HCT116 (cell line): ENCODE measurements around the gene SPEM3. TPM values are rescaled to one million over a fixed set of nuclear protein-coding genes. Genes with fewer than 3 reads are reported as not detected.

Experiments
- ATAC-seq: fragments of 200-7000 bp; cut with Tn5 transposase; 2 replicates; pipeline ENCODE4 v1.9.1; 2020; ENCODE audit warnings: mild to moderate bottlenecking, moderate library complexity
- BruUV-seq: library from RNA; stranded (reverse); fragments of 400-500 nt; replicated peaks from 2 replicates; lab custom pipeline; 2021; lab: Mats Ljungman, UMichigan
- CTCF ChIA-PET: fragments of 300-600 bp; sonication (Branson Sonifier 250); formaldehyde crosslinking; loops from one replicate; lab custom pipeline; 2021; ENCODE audit warnings: antibody characterized with exemption; lab: Charles Lee
- POLR2A ChIA-PET: fragments of 300-600, 350-600 bp; sonication (Branson Sonifier 250); formaldehyde crosslinking; loops from one replicate; lab custom pipeline; 2021; ENCODE audit warnings: antibody characterized with exemption; lab: Charles Lee
- RAD21 ChIA-PET, 2 experiments: fragments of 300-600 bp; sonication (Branson Sonifier 250); formaldehyde crosslinking; loops; one replicate each; lab custom pipeline; 2023; ENCODE audit warnings: low total read pairs in 2 of 2; ENCODE audit not compliant: uncharacterized antibody in 2 of 2, unreplicated experiment in 2 of 2, low non-redundant PET in 1 of 2; lab: Charles Lee
- DNase-seq: peaks from one replicate; pipeline ENCODE4 v3.0.0-alpha.2; 2010; ENCODE audit warnings: low read depth, low spot score
- H2AFZ ChIP-seq: fragments of 200-600 bp; shearing (Covaris generic), sonication (generic); 2 replicates; pipeline ENCODE4 v1.6.1; 2017; ENCODE audit warnings: low read depth, mixed run types, mixed read lengths, antibody characterized with exemption, low read length; ENCODE audit not compliant: poor library complexity, severe bottlenecking
- H3K27ac ChIP-seq: 2 replicates; pipeline ENCODE4 v1.5.1; 2012; ENCODE audit warnings: low read depth, low read length
- H3K27me3 ChIP-seq: fragments of 200-600 bp; sonication (generic); 2 replicates; pipeline ENCODE4 v1.6.1; 2016; ENCODE audit warnings: mixed run types, low read length, mixed read lengths; ENCODE audit not compliant: insufficient read depth
- H3K36me3 ChIP-seq, 2 experiments: fragments of 200-500 bp in 1 of 2; fragments of 200-600 bp in 1 of 2; sonication (Bioruptor generic) in 1 of 2; sonication (generic) in 1 of 2; 2 replicates each; pipeline versions ENCODE4 v1.5.1 to v1.6.1; 2014 to 2016; ENCODE audit warnings: low read length in 2 of 2, inconsistent platforms in 1 of 2, mixed read lengths in 1 of 2, mixed run types in 1 of 2; ENCODE audit not compliant: insufficient read depth in 2 of 2, control insufficient read depth in 1 of 2
- H3K4me1 ChIP-seq, 2 experiments: fragments of 200-600 bp in 1 of 2; sonication (generic) in 1 of 2; 2 replicates each; pipeline versions ENCODE4 v1.5.1 to v1.6.1; 2012 to 2017; ENCODE audit warnings: low read length in 2 of 2, inconsistent platforms in 1 of 2, mild to moderate bottlenecking in 1 of 2, mixed read lengths in 1 of 2, mixed run types in 1 of 2, moderate library complexity in 1 of 2; ENCODE audit not compliant: insufficient read depth in 2 of 2, control insufficient read depth in 1 of 2
- H3K4me2 ChIP-seq: fragments of 200-600 bp; sonication (generic); 2 replicates; pipeline ENCODE4 v1.6.1; 2017; ENCODE audit warnings: mixed run types, low read length, mixed read lengths
- H3K4me3 ChIP-seq, 2 experiments: fragments of 200-600 bp in 1 of 2; sonication (generic) in 1 of 2; replicated peaks in 1 of 2; 2 replicates each; pipeline ENCODE4 v1.5.1; 2011 to 2016; ENCODE audit warnings: low read length in 2 of 2, control low read depth in 1 of 2, low read depth in 1 of 2, mild to moderate bottlenecking in 1 of 2, mixed read lengths in 1 of 2, mixed run types in 1 of 2
- H3K79me2 ChIP-seq: fragments of 200-600 bp; sonication (generic); 2 replicates; pipeline ENCODE4 v1.6.1; 2017; ENCODE audit warnings: mild to moderate bottlenecking, mixed run types, low read length, moderate library complexity, mixed read lengths; ENCODE audit not compliant: insufficient read depth
- H3K9ac ChIP-seq: fragments of 200-600 bp; sonication (generic); 2 replicates; pipeline ENCODE4 v1.6.1; 2016; ENCODE audit warnings: low read length, mixed read lengths
- H3K9me2 ChIP-seq: fragments of 200-600 bp; sonication (generic), shearing (Covaris generic); 2 replicates; pipeline ENCODE4 v1.6.1; 2017; ENCODE audit warnings: mixed run types, mild to moderate bottlenecking, moderate library complexity; ENCODE audit not compliant: insufficient read depth
- H3K9me3 ChIP-seq, 2 experiments: fragments of 200-500 bp in 1 of 2; fragments of 200-600 bp in 1 of 2; sonication (Bioruptor generic) in 1 of 2; sonication (generic) in 1 of 2; 2 replicates each; pipeline ENCODE4 v1.6.1; 2014 to 2017; ENCODE audit warnings: low read length in 2 of 2, mixed read lengths in 2 of 2, inconsistent platforms in 1 of 2, low read depth in 1 of 2, mild to moderate bottlenecking in 1 of 2, mixed run types in 1 of 2, moderate library complexity in 1 of 2; ENCODE audit not compliant: control insufficient read depth in 1 of 2, insufficient read depth in 1 of 2
- H4K20me1 ChIP-seq: fragments of 200-600 bp; sonication (generic), shearing (Covaris generic); 2 replicates; pipeline ENCODE4 v1.6.1; 2017; ENCODE audit warnings: mixed run types, mild to moderate bottlenecking, moderate library complexity; ENCODE audit not compliant: insufficient read depth
- ATF3 ChIP-seq: IDR thresholded peaks from 2 replicates; pipeline ENCODE4 v1.6.1; 2012
- CTCF ChIP-seq, 3 experiments: fragments of 200-600 bp in 1 of 3; sonication (generic) in 1 of 3; IDR thresholded peaks in 2 of 3; conservative IDR thresholded peaks in 1 of 3; 2 replicates each; pipeline ENCODE4 v1.5.1; 2012 to 2017; ENCODE audit warnings: low read depth in 2 of 3, low read length in 2 of 3, antibody characterized with exemption in 1 of 3, borderline replicate concordance in 1 of 3, control low read depth in 1 of 3, mild to moderate bottlenecking in 1 of 3, mixed read lengths in 1 of 3, mixed run types in 1 of 3, moderate library complexity in 1 of 3; ENCODE audit not compliant: insufficient read depth in 1 of 3
- FOSL1 ChIP-seq: IDR thresholded peaks from 2 replicates; pipeline ENCODE4 v1.6.1; 2012; ENCODE audit warnings: low read depth
- POLR2AphosphoS5 ChIP-seq: IDR thresholded peaks from 2 replicates; pipeline ENCODE4 v1.6.1; 2011; ENCODE audit warnings: mild to moderate bottlenecking, low read depth, low read length, moderate library complexity
- REST ChIP-seq: IDR thresholded peaks from 2 replicates; pipeline ENCODE4 v1.6.1; 2012; ENCODE audit warnings: low read depth
- ZNF274 ChIP-seq: fragments of 200-500 bp; sonication (Bioruptor generic); IDR thresholded peaks from 2 replicates; pipeline ENCODE4 v1.6.1; 2014; ENCODE audit warnings: mild to moderate bottlenecking, low read depth, low read length, inconsistent platforms
- intact Hi-C: fragments of 100-400 bp; cut with micrococcal nuclease; formaldehyde crosslinking; loops from 2 replicates; pipeline ENCODE4 v1.10.0; 2022
- total RNA-seq: library from RNA; stranded (reverse); gene quantifications from one replicate; pipeline ENCODE4 v1.2.1, GENCODE V29; 2021; ENCODE audit not compliant: unreplicated experiment

SPEM3 gene
- total RNA-seq, 1 experiment from 2014 or later = not detected

GRCh38 chr17:7407485-7408251 lies 21.0 kb upstream of the SPEM3 start, which contains the start of gene NLGN2:
Gene NLGN2 (plus strand): TSS chr17:7407845. CDS start chr17:7408256, 411 bp downstream.
- no peak within 1 kb of the TSS for H3K4me3 ChIP-seq
- no peaks in the 10 kb centered on the region for H3K27me3 ChIP-seq
- TF ChIP-seq REST (no peak), CTCF (IDR thresholded peaks at IDR 0.05 in 2 of 3, conservative IDR thresholded peaks at IDR 0.05 in 1 of 3; ENCODE audit: borderline replicate concordance in 1 of 3, insufficient read depth in 1 of 3, low read depth in 2 of 3, low read length in 2 of 3) (no peak), ZNF274 (no peak), POLR2AphosphoS5 (no peak), FOSL1 (no peak), ATF3 (no peak)
- TF ChIP-seq, all 23 proteins: peak for 0
- ChIA-PET RAD21 (no interaction called here), POLR2A (no interaction called here), CTCF (no interaction called here)
- Histone ChIP-seq H3K36me3 (peaks cover 0 to 6% of the 10 kb centered on the region in 2 experiments; a peak in 1 of 4 replicates), H3K4me2 (no peak within 1 kb of the TSS), H3K79me2 (peaks cover 7% of the 10 kb centered on the region), H3K27ac (no peak within 1 kb of the TSS), H3K9me2 (no peaks in the 10 kb centered on the region), H3K4me1 (peaks cover 13 to 21% of the 10 kb centered on the region in 2 experiments), H3K9me3 (no peaks in the 10 kb centered on the region), H2AFZ (no peak within 1 kb of the TSS), H4K20me1 (no peaks in the 10 kb centered on the region), H3K9ac (no peak within 1 kb of the TSS)
- BruUV-seq = no TSS peak
- intact Hi-C loops = no loop called here
- ATAC-seq = no peak
- no peak for DNase-seq
